ENCODE results near the gene RUNDC1. TPM values are rescaled to one million over a fixed set of nuclear protein-coding genes. Genes with fewer than 3 reads are reported as not detected.

RUNDC1 gene
- total RNA-seq, 1 donor from 2014 or later, result 20.5 TPM

DNA sequence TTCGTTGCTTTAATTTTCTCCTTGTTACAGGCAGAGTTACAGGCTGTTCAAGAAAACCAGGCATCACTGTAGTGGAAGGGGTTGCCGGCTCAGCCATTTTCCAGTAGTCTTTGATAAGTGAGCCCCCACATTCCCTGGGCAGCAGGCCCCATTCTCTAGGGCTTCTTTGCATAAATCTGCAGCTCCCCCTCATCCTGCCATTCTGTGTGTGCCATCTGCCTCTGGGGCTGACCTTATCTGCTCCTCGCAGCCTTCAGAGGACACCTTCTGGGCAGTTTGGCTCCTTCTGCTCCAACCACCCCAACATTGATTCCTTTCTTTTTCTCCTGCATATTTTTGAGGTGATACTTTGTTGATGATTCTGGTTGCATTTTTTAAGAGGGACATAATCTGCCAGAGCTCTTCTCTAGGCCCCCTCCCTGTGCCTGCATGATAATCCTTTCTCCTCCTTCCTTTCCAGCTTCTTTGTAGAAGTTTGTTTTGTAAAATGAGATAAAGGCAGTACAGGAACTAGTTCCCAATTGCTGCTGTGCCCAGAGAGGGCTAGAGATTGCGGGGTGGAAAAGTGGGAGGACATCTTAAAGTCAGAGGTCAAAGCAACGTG is 61.8 kb downstream of the RUNDC1 start:
- DNase-seq (ENCODE audit: low read depth), result no peak

Other genes starting within 250 kb of the RUNDC1 start
- gene EZH1, start 235.5 kb upstream of the RUNDC1 start, total RNA-seq, result 8.2 and 21.2 TPM in 2 replicates
- gene RAMP2, start 219.3 kb upstream of the RUNDC1 start, total RNA-seq, result not detected in 2 replicates
- gene VPS25, start 207.1 kb upstream of the RUNDC1 start, total RNA-seq, result 70.5 and 148 TPM in 2 replicates
- gene WNK4, start 200.0 kb upstream of the RUNDC1 start, total RNA-seq, result 1.9 and 9.7 TPM in 2 replicates
- gene COA3, start 181.9 kb upstream of the RUNDC1 start, total RNA-seq, result 81.1 and 89.7 TPM in 2 replicates
- gene CNTD1, start 181.7 kb upstream of the RUNDC1 start, total RNA-seq, result 0.05 TPM in 1 of 2 replicates, not detected in the other
- gene BECN1, start 156.3 kb upstream of the RUNDC1 start, total RNA-seq, result 104 and 145 TPM in 2 replicates
- gene PSME3, start 147.2 kb upstream of the RUNDC1 start, total RNA-seq, result 138 and 153 TPM in 2 replicates
- gene AOC2, start 136.0 kb upstream of the RUNDC1 start, total RNA-seq, result 0.52 and 0.70 TPM in 2 replicates
- under 0.01 and 0.17 TPM in 2 replicates for gene AOC3, start 129.4 kb upstream of the RUNDC1 start, total RNA-seq
- gene G6PC1, start 79.8 kb upstream of the RUNDC1 start, total RNA-seq, result not detected in 2 replicates
- 18.4 and 19.4 TPM in 2 replicates for gene AARSD1, start 16.1 kb upstream of the RUNDC1 start, total RNA-seq
- 0.20 and 2.4 TPM in 2 replicates for gene PTGES3L, start 485 bp upstream of the RUNDC1 start, total RNA-seq
- 476 and 871 TPM in 2 replicates for gene RPL27, start 17.9 kb downstream of the RUNDC1 start, total RNA-seq
- 14.9 and 42.4 TPM in 2 replicates for gene IFI35, start 26.2 kb downstream of the RUNDC1 start, total RNA-seq
- gene VAT1, start 41.8 kb downstream of the RUNDC1 start, total RNA-seq, result 150 and 204 TPM in 2 replicates
- 0.65 and 0.69 TPM in 2 replicates for gene RND2, start 44.7 kb downstream of the RUNDC1 start, total RNA-seq
- gene BRCA1, start 144.8 kb downstream of the RUNDC1 start, total RNA-seq, result 8.8 and 14.9 TPM in 2 replicates
- gene NBR1, start 190.6 kb downstream of the RUNDC1 start, total RNA-seq, result 73.6 and 141 TPM in 2 replicates
- gene TMEM106A, start 231.3 kb downstream of the RUNDC1 start, total RNA-seq, result 2.3 and 2.4 TPM in 2 replicates
- gene CCDC200, start 248.1 kb downstream of the RUNDC1 start, total RNA-seq, result not detected in 2 replicates